B cell (primary cell): ENCODE results near the gene WDR45. TPM values are rescaled to one million over a fixed set of nuclear protein-coding genes. Genes with fewer than 3 reads are reported as not detected.

Experiments
- ATAC-seq: fragments of 200-7000 bp; cut with Tn5 transposase; one replicate; pipeline ENCODE4 v1.10.0; 2021; ENCODE audit warnings: low read depth, mild to moderate bottlenecking, moderate number of reproducible peaks, moderate library complexity
- CTCF ChIA-PET: fragments of 350-600 bp; sonication (Branson Sonifier 250); formaldehyde crosslinking; loops from one replicate; lab custom pipeline; 2021; ENCODE audit warnings: antibody characterized with exemption, inconsistent platforms; lab: Charles Lee
- POLR2A ChIA-PET: fragments of 350-600 bp; sonication (Branson Sonifier 250); formaldehyde crosslinking; loops from one replicate; lab custom pipeline; 2021; ENCODE audit warnings: antibody characterized with exemption; lab: Charles Lee
- DNase-seq: peaks from one replicate; pipeline ENCODE4 v3.0.0; 2013
- H2AFZ ChIP-seq: 2 replicates; pipeline ENCODE4 v1.6.1; 2012; ENCODE audit warnings: mild to moderate bottlenecking, low read depth, low read length; ENCODE audit not compliant: insufficient read depth, poor library complexity, severe bottlenecking
- H3K27ac ChIP-seq, 2 donors: 1 replicate in 1 of 2; 2 replicates in 1 of 2; pipeline ENCODE4 v1.5.1; 2012 to 2013; ENCODE audit warnings: low read length in 2 of 2, mild to moderate bottlenecking in 2 of 2, moderate library complexity in 1 of 2
- H3K27me3 ChIP-seq, 4 experiments: fragments of 200-600 bp in 1 of 4; sonication (generic) in 1 of 4; replicated peaks in 1 of 4; 1 replicate in 2 of 4; 2 replicates in 2 of 4; pipeline versions ENCODE4 v1.6.1 to v1.7.0; 2013 to 2016; ENCODE audit warnings: low read length in 3 of 4, mild to moderate bottlenecking in 2 of 4, mixed read lengths in 1 of 4, moderate library complexity in 1 of 4; ENCODE audit not compliant: insufficient read depth in 4 of 4, control insufficient read depth in 3 of 4; ENCODE audit errors: control extremely low read depth in 1 of 4
- H3K36me3 ChIP-seq, 2 experiments: replicated peaks in 1 of 2; 1 replicate in 1 of 2; 2 replicates in 1 of 2; pipeline versions ENCODE4 v1.6.1 to v1.7.1; 2013; ENCODE audit warnings: low read length in 1 of 2; ENCODE audit not compliant: insufficient read depth in 2 of 2, control insufficient read depth in 1 of 2; ENCODE audit errors: control extremely low read depth in 1 of 2, extremely low read depth in 1 of 2
- H3K4me1 ChIP-seq, 2 donors: fragments of 200-600 bp in 1 of 2; sonication (generic) in 1 of 2; 1 replicate in 1 of 2; 2 replicates in 1 of 2; pipeline versions ENCODE4 v1.5.1 to v1.6.1; 2013 to 2017; ENCODE audit warnings: low read length in 2 of 2; ENCODE audit not compliant: control insufficient read depth in 2 of 2, insufficient read depth in 2 of 2
- H3K4me2 ChIP-seq: replicated peaks from 2 replicates; pipeline ENCODE3; 2012; ENCODE audit warnings: mild to moderate bottlenecking, low read depth, low read length; ENCODE audit not compliant: poor library complexity, severe bottlenecking
- H3K4me3 ChIP-seq, 5 experiments: fragments of 200-600 bp in 1 of 5; sonication (generic) in 1 of 5; 1 replicate in 3 of 5; 2 replicates in 2 of 5; pipeline versions ENCODE4 v1.5.1 to v1.7.0; 2011 to 2016; ENCODE audit warnings: low read length in 4 of 5, mild to moderate bottlenecking in 4 of 5, low read depth in 2 of 5, control low read depth in 1 of 5, moderate library complexity in 1 of 5; ENCODE audit not compliant: insufficient read depth in 1 of 5; ENCODE audit errors: control extremely low read depth in 1 of 5, extremely low read depth in 1 of 5
- H3K79me2 ChIP-seq: fragments of 200-600 bp; sonication (generic); one replicate; pipeline ENCODE4 v1.6.0; 2016; ENCODE audit warnings: low read length; ENCODE audit not compliant: control insufficient read depth, insufficient read depth
- H3K9ac ChIP-seq: fragments of 200-600 bp; sonication (generic); 2 replicates; pipeline ENCODE4 v1.6.1; 2017; ENCODE audit warnings: mild to moderate bottlenecking, low read length, moderate library complexity
- H3K9me3 ChIP-seq, 3 donors: one replicate each; pipeline versions ENCODE4 v1.6.1 to v1.7.1; 2013; ENCODE audit warnings: low read length in 2 of 3; ENCODE audit not compliant: control insufficient read depth in 2 of 3, insufficient read depth in 1 of 3; ENCODE audit errors: control extremely low read depth in 1 of 3
- H4K20me1 ChIP-seq: 2 replicates; pipeline ENCODE4 v1.6.0; 2012; ENCODE audit warnings: mild to moderate bottlenecking, low read length; ENCODE audit not compliant: insufficient read depth, control insufficient read depth, poor library complexity, severe bottlenecking
- H3K27ac Mint-ChIP-seq: one replicate; pipeline ENCODE4 v1.8.0; 2021; ENCODE audit warnings: mixed read lengths
- H3K27me3 Mint-ChIP-seq: one replicate; pipeline ENCODE4 v1.8.0; 2021; ENCODE audit warnings: mixed read lengths
- H3K4me1 Mint-ChIP-seq: one replicate; pipeline ENCODE4 v1.8.0; 2021; ENCODE audit warnings: mixed read lengths
- H3K4me3 Mint-ChIP-seq: one replicate; pipeline ENCODE4 v1.8.0; 2021; ENCODE audit warnings: mixed read lengths
- H3K9me3 Mint-ChIP-seq: one replicate; pipeline ENCODE4 v1.8.0; 2022; ENCODE audit warnings: mixed read lengths; ENCODE audit not compliant: insufficient read depth
- CTCF ChIP-seq: fragments of 200-600 bp; IDR thresholded peaks from one replicate; pipeline ENCODE4 v1.8.0; 2022; ENCODE audit warnings: antibody characterized with exemption, mild to moderate bottlenecking
- EZH2 ChIP-seq: IDR thresholded peaks from 2 replicates; pipeline ENCODE4 v1.6.1; 2012; ENCODE audit warnings: borderline replicate concordance, low read depth, mild to moderate bottlenecking, moderate library complexity, low read length; ENCODE audit not compliant: insufficient read depth, poor library complexity, severe bottlenecking
- WGBS: methylation state at CpG from one replicate; pipeline ENCODE4 v1.1.5; 2013; ENCODE audit warnings: missing lambda C conversion rate; ENCODE audit not compliant: insufficient coverage; 5-methylcytosine and 5-hydroxymethylcytosine counted together
- intact Hi-C: fragments of 100-400 bp; cut with micrococcal nuclease; formaldehyde crosslinking; loops from one replicate; pipeline ENCODE4 v1.10.0; 2022
- polyA plus RNA-seq: library from polyadenylated mRNA; depleted of rRNA; stranded (reverse); fragments of >200 nt; gene quantifications from 2 replicates; pipeline ENCODE4 v1.2.3, GENCODE V29; 2012
- total RNA-seq, 2 donors: library from RNA; stranded (reverse); fragments of 120-200 nt in 1 of 2; gene quantifications; 1 replicate in 1 of 2; 2 replicates in 1 of 2; pipeline versions ENCODE4 v1.2.3 to v1.2.4, GENCODE V29; 2013 to 2022

The WDR45 gene
- total and polyA plus RNA-seq, 2 donors (not counting 1 experiment from before 2014, with no cell fraction given) = 100 to 153 TPM

GRCh38 chrX:49042581-49043219 lies 37.0 kb downstream of the WDR45 start:
- H3K9ac ChIP-seq = peak overlapping the region; percentile 69
- H3K27ac Mint-ChIP-seq = peak overlapping the region; percentile 87
- ATAC-seq (no peak), DNase-seq (no peak)
- ChIA-PET CTCF (interaction anchor here (0.7 to 3.3 kb wide), 6 partner anchors 41 to 394 kb away, joined by 3 to 16 read pairs (median 4); partner anchors contain the start of genes GRIPAP1 and KCND1), POLR2A (interaction anchor here (0.5 to 2.3 kb wide), 6 partner anchors 40 to 1106 kb away, joined by 4 to 9 read pairs (median 6); partner anchors contain the start of genes GRIPAP1, OTUD5 and PLP2)
- intact Hi-C loops = loop anchor here (1.0 to 10.0 kb wide), 14 partner anchors 32 to 1388 kb away; partner anchors contain the start of genes ELK1, GPKOW, GRIPAP1 and HDAC6
- peaks cover 28% of the 10 kb centered on the region for H3K4me1 Mint-ChIP-seq
- peak overlapping the region; percentile 91 to 96 for H3K27ac ChIP-seq
- H3K9me3 Mint-ChIP-seq = no peaks in the 10 kb centered on the region
- H3K9me3 ChIP-seq = no peaks in the 10 kb centered on the region
- WGBS = 1% methylated on average over 27 of the region's 29 CpGs
- peak overlapping the region; percentile 73 for H3K4me2 ChIP-seq
- no peaks in the 10 kb centered on the region for H3K27me3 Mint-ChIP-seq
- no peak for TF ChIP-seq EZH2
- TF ChIP-seq CTCF = no peak
- H4K20me1 ChIP-seq = no peaks in the 10 kb centered on the region
- H3K4me3 ChIP-seq = peak overlapping the region; percentile 69 to 77 (median 73)
- peaks cover 0 to 16% of the 10 kb centered on the region in 2 experiments for H3K36me3 ChIP-seq
- peaks cover 12 to 25% of the 10 kb centered on the region in 2 donors for H3K4me1 ChIP-seq
- H3K27me3 ChIP-seq = no peaks in the 10 kb centered on the region
- H3K79me2 ChIP-seq = peaks cover 8% of the 10 kb centered on the region
- peak overlapping the region; percentile 42 for H2AFZ ChIP-seq
- peak overlapping the region; percentile 91 for H3K4me3 Mint-ChIP-seq
